Aorta (tissue), 5 donors: ENCODE measurements around the gene FHL5. TPM values are rescaled to one million over a fixed set of nuclear protein-coding genes. Genes with fewer than 3 reads are reported as not detected.

Source experiments
- ATAC-seq: fragments of 200-7000 bp; cut with Tn5 transposase; one replicate; pipeline ENCODE4 v1.9.1; 2022; ENCODE audit warnings: moderate library complexity; ENCODE audit not compliant: low FRiP score
- DNase-seq, 2 donors: peaks; one replicate each; pipeline ENCODE4 v3.0.0-alpha.2; 2020
- H3K27ac ChIP-seq, 2 donors: one replicate each; pipeline ENCODE4 v1.5.1; 2013; ENCODE audit warnings: low read length in 2 of 2, mild to moderate bottlenecking in 2 of 2, moderate library complexity in 2 of 2, control low read depth in 1 of 2, inconsistent platforms in 1 of 2, low read depth in 1 of 2
- H3K27me3 ChIP-seq, 2 donors: one replicate each; pipeline ENCODE4 v1.6.1; 2013; ENCODE audit warnings: control low read depth in 1 of 2, low read length in 1 of 2, mild to moderate bottlenecking in 1 of 2, moderate library complexity in 1 of 2; ENCODE audit not compliant: insufficient read depth in 2 of 2, control insufficient read depth in 1 of 2
- H3K36me3 ChIP-seq, 2 donors: one replicate each; pipeline ENCODE4 v1.6.1; 2013; ENCODE audit warnings: control low read depth in 1 of 2, low read length in 1 of 2, mild to moderate bottlenecking in 1 of 2; ENCODE audit not compliant: insufficient read depth in 2 of 2, control insufficient read depth in 1 of 2
- H3K4me1 ChIP-seq, 2 donors: one replicate each; pipeline ENCODE4 v1.6.1; 2013; ENCODE audit warnings: low read length in 2 of 2, control low read depth in 1 of 2, mild to moderate bottlenecking in 1 of 2, moderate library complexity in 1 of 2; ENCODE audit not compliant: insufficient read depth in 2 of 2, control insufficient read depth in 1 of 2
- H3K4me3 ChIP-seq, 2 donors: one replicate each; pipeline ENCODE4 v1.5.1; 2013; ENCODE audit warnings: low read length in 2 of 2, control low read depth in 1 of 2, mild to moderate bottlenecking in 1 of 2
- H3K9me3 ChIP-seq: one replicate; pipeline ENCODE4 v1.6.1; 2013; ENCODE audit warnings: mild to moderate bottlenecking, low read length; ENCODE audit not compliant: control insufficient read depth
- WGBS, 2 donors: extraction: QIAGEN DNeasy Blood & Tissue Kit; methylation state at CpG; one replicate each; pipeline ENCODE4 v1.1.7; 2013; 5-methylcytosine and 5-hydroxymethylcytosine counted together
- intact Hi-C, 2 donors: fragments of 100-400 bp; cut with DNase I; formaldehyde crosslinking; loops; one replicate each; pipeline versions ENCODE4 v1.14.2 to v1.15.0; 2022
- polyA plus RNA-seq, 2 donors: library from polyadenylated mRNA; stranded (reverse); fragments of 200-250 nt; gene quantifications; one replicate each; pipeline ENCODE4 v1.2.3, GENCODE V29; 2013
- total RNA-seq, 2 donors: library from RNA; stranded (reverse); fragmentation: NEBNext Ultra II Directional; extraction: Animal tissue kit (Norgen Biotek cat#: 25700); gene quantifications; one replicate each; pipeline ENCODE4 v1.2.1, GENCODE V29; 2021
- donor health status: healthy with polysubstance abuse.
- donor health status: Bipolar disorder and iron deficiency.
- donor health status: DM: no; HTN: no; CAD: no.
- donor health status: DM: no; HTN: no; CAD: no.
- donor health status: DM: yes; HTN: yes; CAD: no.

Gene FHL5
- total and polyA plus RNA-seq, 4 donors, result 37.6 to 413 (median 72.1) TPM

DNA sequence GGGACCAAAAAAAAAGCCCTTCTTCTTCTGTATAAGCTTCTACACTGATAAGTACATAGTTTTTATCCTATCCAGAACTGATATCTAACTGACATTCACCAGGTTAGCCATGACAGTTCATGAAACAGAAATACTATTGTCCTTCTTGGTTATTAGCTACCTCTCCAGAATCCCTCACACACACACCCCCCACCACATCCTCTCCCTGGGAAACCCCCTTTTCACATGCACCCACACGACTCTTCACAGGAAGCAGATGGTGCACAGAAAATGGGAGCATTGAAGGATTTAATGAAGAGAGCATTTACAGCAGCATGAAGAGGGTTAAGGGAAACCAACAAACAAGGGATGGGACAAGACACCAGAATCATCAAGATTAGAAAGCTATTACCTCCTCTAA is 88.9 kb downstream of the FHL5 start:
- H3K9me3 ChIP-seq, result peaks cover 1% of the 10 kb centered on the region
- H3K4me1 ChIP-seq, result no peaks in the 10 kb centered on the region
- H3K27ac ChIP-seq, result no peak overlapping the region
- ATAC-seq (no peak), DNase-seq (no peak)
- intact Hi-C loops, result no loop called here
- H3K4me3 ChIP-seq, result no peak overlapping the region
- 41 to 48% methylated on average over 1 of the region's 1 CpG for WGBS, 2 donors
- no peaks in the 10 kb centered on the region for H3K27me3 ChIP-seq
- H3K36me3 ChIP-seq, result no peaks in the 10 kb centered on the region

GRCh38 chr6:96652552-96652951 is 89.6 kb downstream of the FHL5 start:
- 24 to 36% methylated on average over 2 of the region's 2 CpGs for WGBS, 2 donors
- no peaks in the 10 kb centered on the region for H3K36me3 ChIP-seq
- no peak overlapping the region for H3K4me3 ChIP-seq
- H3K4me1 ChIP-seq, result no peaks in the 10 kb centered on the region
- H3K9me3 ChIP-seq, result peaks cover 1% of the 10 kb centered on the region
- intact Hi-C loops, result no loop called here
- ATAC-seq (no peak), DNase-seq (no peak)
- no peaks in the 10 kb centered on the region for H3K27me3 ChIP-seq
- H3K27ac ChIP-seq, result no peak overlapping the region

DNA sequence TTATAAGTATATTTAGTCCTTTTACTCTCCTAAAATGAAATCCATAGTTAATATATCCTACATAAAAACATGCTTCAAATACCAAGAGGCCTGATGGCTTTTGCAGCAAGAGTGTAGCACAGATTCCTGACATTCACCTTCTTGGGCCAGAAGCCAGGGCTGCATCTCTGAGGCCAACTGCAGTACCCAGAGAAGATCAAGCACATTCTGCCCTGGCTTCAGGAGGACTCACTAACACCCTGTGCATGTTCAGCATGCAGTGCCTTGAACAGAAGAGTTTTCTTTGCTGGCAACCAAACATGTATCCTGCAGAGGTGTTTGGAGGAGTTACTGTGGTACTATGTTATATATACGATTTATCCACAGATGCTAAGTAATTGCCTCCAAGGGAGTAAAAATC is 90.3 kb downstream of the FHL5 start:
- Histone ChIP-seq H3K36me3 (no peaks in the 10 kb centered on the region), H3K4me3 (no peak overlapping the region), H3K9me3 (peaks cover 1% of the 10 kb centered on the region), H3K27ac (no peak overlapping the region), H3K27me3 (no peaks in the 10 kb centered on the region), H3K4me1 (no peaks in the 10 kb centered on the region)
- DNase-seq, result no peak
- no peak for ATAC-seq
- intact Hi-C loops, result no loop called here
- 71 to 82% methylated on average over 1 of the region's 1 CpG for WGBS, 2 donors

- H3K9me3 ChIP-seq, result peaks cover 1% of the 10 kb centered on the region
- DNase-seq (no peak), ATAC-seq (no peak)
- H3K27me3 ChIP-seq, result no peaks in the 10 kb centered on the region
- H3K4me1 ChIP-seq, result no peaks in the 10 kb centered on the region
- 74 to 88% methylated on average over 1 of the region's 1 CpG for WGBS, 2 donors
- no peak overlapping the region for H3K4me3 ChIP-seq
- intact Hi-C loops, result no loop called here
- no peaks in the 10 kb centered on the region for H3K36me3 ChIP-seq
- H3K27ac ChIP-seq, result no peak overlapping the region
These were observed 93.6 kb downstream of the FHL5 start for GRCh38 chr6:96656567-96656966.

DNA sequence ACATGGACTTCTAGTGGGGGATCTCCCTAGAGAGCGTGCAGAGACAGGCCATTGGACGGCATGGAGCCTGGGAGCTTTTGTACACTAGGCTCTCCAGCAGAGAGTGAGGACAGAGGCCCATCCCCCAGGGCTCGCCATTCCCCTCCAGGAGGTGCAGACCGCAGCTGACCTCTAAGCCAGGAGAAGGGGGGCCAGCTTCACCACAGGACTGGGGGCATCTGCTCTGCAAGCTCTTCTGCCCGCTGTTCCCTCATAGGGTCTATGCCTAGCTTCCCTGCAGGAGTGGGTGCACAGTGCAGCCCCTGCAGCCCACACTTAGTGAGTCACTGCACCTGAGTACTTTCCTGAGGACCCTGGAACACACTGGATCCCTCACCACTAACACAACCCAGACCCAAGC is 94.4 kb downstream of the FHL5 start:
- 73 to 82% methylated on average over 5 of the region's 5 CpGs for WGBS, 2 donors
- H3K4me3 ChIP-seq, result no peak overlapping the region
- no peak overlapping the region for H3K27ac ChIP-seq
- no peaks in the 10 kb centered on the region for H3K4me1 ChIP-seq
- H3K9me3 ChIP-seq, result peaks cover 1% of the 10 kb centered on the region
- ATAC-seq, result no peak
- no peaks in the 10 kb centered on the region for H3K27me3 ChIP-seq
- H3K36me3 ChIP-seq, result no peaks in the 10 kb centered on the region
- no peak for DNase-seq
- intact Hi-C loops, result no loop called here

- Histone ChIP-seq H3K27ac (no peak overlapping the region), H3K36me3 (no peaks in the 10 kb centered on the region), H3K4me1 (no peaks in the 10 kb centered on the region), H3K27me3 (no peaks in the 10 kb centered on the region), H3K9me3 (no peaks in the 10 kb centered on the region), H3K4me3 (no peak overlapping the region)
- intact Hi-C loops, result no loop called here
- DNase-seq, result no peak
- 33 to 48% methylated on average over 4 of the region's 4 CpGs for WGBS, 2 donors
- ATAC-seq, result no peak
These were observed 96.3 kb downstream of the FHL5 start for GRCh38 chr6:96659084-96659845.

Other genes with a start within 250 kb of the FHL5 start
- gene UFL1, start 41.3 kb upstream of the FHL5 start, total RNA-seq, result 10 to 100 TPM; 25.3 to 26.9 TPM
- gene UFL1, start 41.3 kb upstream of the FHL5 start, polyA plus RNA-seq, result 10 to 100 TPM; 10.3 to 18.8 TPM